ENCODE results near the gene THOC7.

GRCh38 chr3:63908776-63909175, 45.2 kb upstream of the THOC7 start:
- TF ChIP-seq EZH2 (IDR thresholded peaks at IDR 0.05; ENCODE audit: borderline replicate concordance, insufficient read depth, low read length, poor library complexity, severe bottlenecking) (no peak), TAF1 (IDR thresholded peaks at IDR 0.05; ENCODE audit: low read depth) (no peak), CTCF (IDR thresholded peaks at IDR 0.05; ENCODE audit: poor library complexity, severe bottlenecking) (no peak), POLR2AphosphoS5 (IDR thresholded peaks at IDR 0.05) (no peak), SMC3 (conservative IDR thresholded peaks at IDR 0.05; ENCODE audit: poor library complexity) (no peak)

Measured in neural cell (in vitro differentiated cells).